ENCODE results near the gene UBTD2.

UBTD2 gene

GRCh38 chr5:172315587-172316493, 32.3 kb upstream of the UBTD2 start:
- Histone ChIP-seq H3K4me3 (no peak overlapping the region), H3K27ac (no peak overlapping the region)
- DNase-seq (ENCODE audit: low spot score) = no peak
- no peak for TF ChIP-seq CTCF (IDR thresholded peaks at IDR 0.05)

- TF ChIP-seq CTCF (IDR thresholded peaks at IDR 0.05) = no peak
- DNase-seq (ENCODE audit: low spot score) = no peak
- no peak overlapping the region for H3K4me3 ChIP-seq
- no peak overlapping the region for H3K27ac ChIP-seq
Measured at GRCh38 chr5:172313915-172314314, 30.4 kb upstream of the UBTD2 start.

GRCh38 chr5:172312286-172312685, 28.7 kb upstream of the UBTD2 start:
- DNase-seq (ENCODE audit: low spot score) = no peak
- no peak for TF ChIP-seq CTCF (IDR thresholded peaks at IDR 0.05)
- no peak overlapping the region for H3K4me3 ChIP-seq
- H3K27ac ChIP-seq = no peak overlapping the region

GRCh38 chr5:172311605-172312004, 28.0 kb upstream of the UBTD2 start:
- Histone ChIP-seq H3K4me3 (no peak overlapping the region), H3K27ac (no peak overlapping the region)
- TF ChIP-seq CTCF (IDR thresholded peaks at IDR 0.05) = no peak
- DNase-seq (ENCODE audit: low spot score) = no peak

GRCh38 chr5:172311026-172311425, 27.5 kb upstream of the UBTD2 start:
- no peak overlapping the region for H3K4me3 ChIP-seq
- H3K27ac ChIP-seq = no peak overlapping the region
- no peak for DNase-seq (ENCODE audit: low spot score)
- no peak for TF ChIP-seq CTCF (IDR thresholded peaks at IDR 0.05)

- no peak for TF ChIP-seq CTCF (IDR thresholded peaks at IDR 0.05)
- Histone ChIP-seq H3K4me3 (no peak overlapping the region), H3K27ac (no peak overlapping the region)
- DNase-seq (ENCODE audit: low spot score) = no peak
Measured at GRCh38 chr5:172305380-172305779, 21.8 kb upstream of the UBTD2 start.

All from coronary artery (tissue), 2 donors.